WTC11 (cell line): Measurements from ENCODE around the gene MRPS15.

Experiments
- CREB1 ChIP-seq: sonication (generic); formaldehyde crosslinking; IDR thresholded peaks from 2 replicates; pipeline ENCODE4 v1.8.0; 2023; ENCODE audit warnings: mild to moderate bottlenecking, missing genetic modification reagents
- CTCF ChIP-seq: fragments of 200-600 bp; IDR thresholded peaks from 2 replicates; pipeline ENCODE4 v1.8.0; 2022; ENCODE audit warnings: antibody characterized with exemption
- FOXJ3 ChIP-seq: sonication (generic); formaldehyde crosslinking; IDR thresholded peaks from 2 replicates; pipeline ENCODE4 v1.9.0; 2021; ENCODE audit warnings: missing genetic modification reagents, mild to moderate bottlenecking, borderline replicate concordance
- HMGXB4 ChIP-seq: sonication (generic); formaldehyde crosslinking; IDR thresholded peaks from 2 replicates; pipeline ENCODE4 v1.8.1; 2023; ENCODE audit warnings: mild to moderate bottlenecking, moderate library complexity, missing genetic modification reagents
- IRF2 ChIP-seq: sonication (generic); formaldehyde crosslinking; IDR thresholded peaks from 2 replicates; pipeline ENCODE4 v1.8.0; 2022; ENCODE audit warnings: low read depth, missing genetic modification reagents, borderline replicate concordance
- TF ChIP-seq, protein P1 (sequence below): sonication (generic); formaldehyde crosslinking; IDR thresholded peaks from 2 replicates; pipeline ENCODE4 v1.8.0; 2023; ENCODE audit warnings: mild to moderate bottlenecking, missing genetic modification reagents

- TF ChIP-seq CTCF (no peak), IRF2 (CRISPR knock-in tag) (no peak), HMGXB4 (no peak), CREB1 (CRISPR knock-in tag) (no peak), FOXJ3 (CRISPR knock-in tag) (no peak)
- TF ChIP-seq, protein P1, sequence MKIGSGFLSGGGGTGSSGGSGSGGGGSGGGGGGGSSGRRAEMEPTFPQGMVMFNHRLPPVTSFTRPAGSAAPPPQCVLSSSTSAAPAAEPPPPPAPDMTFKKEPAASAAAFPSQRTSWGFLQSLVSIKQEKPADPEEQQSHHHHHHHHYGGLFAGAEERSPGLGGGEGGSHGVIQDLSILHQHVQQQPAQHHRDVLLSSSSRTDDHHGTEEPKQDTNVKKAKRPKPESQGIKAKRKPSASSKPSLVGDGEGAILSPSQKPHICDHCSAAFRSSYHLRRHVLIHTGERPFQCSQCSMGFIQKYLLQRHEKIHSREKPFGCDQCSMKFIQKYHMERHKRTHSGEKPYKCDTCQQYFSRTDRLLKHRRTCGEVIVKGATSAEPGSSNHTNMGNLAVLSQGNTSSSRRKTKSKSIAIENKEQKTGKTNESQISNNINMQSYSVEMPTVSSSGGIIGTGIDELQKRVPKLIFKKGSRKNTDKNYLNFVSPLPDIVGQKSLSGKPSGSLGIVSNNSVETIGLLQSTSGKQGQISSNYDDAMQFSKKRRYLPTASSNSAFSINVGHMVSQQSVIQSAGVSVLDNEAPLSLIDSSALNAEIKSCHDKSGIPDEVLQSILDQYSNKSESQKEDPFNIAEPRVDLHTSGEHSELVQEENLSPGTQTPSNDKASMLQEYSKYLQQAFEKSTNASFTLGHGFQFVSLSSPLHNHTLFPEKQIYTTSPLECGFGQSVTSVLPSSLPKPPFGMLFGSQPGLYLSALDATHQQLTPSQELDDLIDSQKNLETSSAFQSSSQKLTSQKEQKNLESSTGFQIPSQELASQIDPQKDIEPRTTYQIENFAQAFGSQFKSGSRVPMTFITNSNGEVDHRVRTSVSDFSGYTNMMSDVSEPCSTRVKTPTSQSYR (CRISPR knock-in tag): no peak
Measured at GRCh38 chr1:36456391-36456928, 7.7 kb downstream of the MRPS15 start.
